H1 (cell line): ENCODE results near the gene SPOCK3. TPM values are rescaled to one million over a fixed set of nuclear protein-coding genes. Genes with fewer than 3 reads are reported as not detected.

Experiments
- BACH1 ChIP-seq: IDR thresholded peaks from 2 replicates; pipeline ENCODE4 v1.6.1; 2012; ENCODE audit warnings: low read length, improper control_type of control experiment
- TCF12 ChIP-seq: IDR thresholded peaks from 2 replicates; pipeline ENCODE4 v1.6.1; 2011; ENCODE audit warnings: low read depth, mild to moderate bottlenecking, low read length
- polyA plus RNA-seq, 7 experiments: library from polyadenylated mRNA; depleted of rRNA in 3 of 7; stranded (reverse) in 5 of 7; unstranded in 2 of 7; fragments of >200 nt in 5 of 7; fragments of 200-250 nt in 2 of 7; gene quantifications; 1 replicate in 5 of 7; 2 replicates in 1 of 7; 4 replicates in 1 of 7; pipeline versions ENCODE4 v1.2.1 to v1.2.3, GENCODE V29; 2011 to 2013; ENCODE audit warnings: missing spikeins in 2 of 7, mixed read lengths in 2 of 7
- total RNA-seq: library from RNA; stranded (reverse); fragmentation: NEBNext Ultra II Directional; extraction: Animal tissue kit (Norgen Biotek cat#: 25700); gene quantifications from 2 replicates; pipeline ENCODE4 v1.2.1, GENCODE V29; 2021
- TF ChIP-seq, protein P1 (sequence below): fragments of 300-600 bp; sonication (generic); IDR thresholded peaks from 2 replicates; pipeline ENCODE4 v1.7.1; 2012; ENCODE audit warnings: low read length, moderate library complexity, mild to moderate bottlenecking, inconsistent platforms; ENCODE audit not compliant: insufficient replicate concordance

SPOCK3 gene
- total and polyA plus RNA-seq, 2 of the 8 experiments (the other 6 are each of a cell fraction or from before 2014, with no cell fraction given) = 0.14 to 0.60 TPM

DNA sequence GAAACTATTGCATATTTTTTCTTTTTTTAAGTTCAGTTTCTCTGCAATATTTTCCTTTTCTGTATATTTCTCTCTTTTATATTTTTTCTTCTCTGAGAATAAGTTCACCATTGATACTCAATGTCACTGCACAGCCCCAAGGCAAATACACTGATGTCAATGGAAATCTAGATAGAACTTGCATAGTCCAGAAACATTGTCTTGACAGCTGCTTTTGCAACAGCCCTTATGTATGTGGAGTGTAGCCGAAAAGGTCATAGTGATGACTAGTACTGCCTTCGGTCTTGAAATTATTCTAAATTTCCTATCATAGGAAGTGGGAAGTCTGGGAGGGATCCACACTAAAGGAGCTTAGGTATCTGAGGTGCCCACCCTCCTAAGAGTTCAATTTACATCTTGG is 150.0 kb downstream of the SPOCK3 start (continued):
- TF ChIP-seq, protein P1, sequence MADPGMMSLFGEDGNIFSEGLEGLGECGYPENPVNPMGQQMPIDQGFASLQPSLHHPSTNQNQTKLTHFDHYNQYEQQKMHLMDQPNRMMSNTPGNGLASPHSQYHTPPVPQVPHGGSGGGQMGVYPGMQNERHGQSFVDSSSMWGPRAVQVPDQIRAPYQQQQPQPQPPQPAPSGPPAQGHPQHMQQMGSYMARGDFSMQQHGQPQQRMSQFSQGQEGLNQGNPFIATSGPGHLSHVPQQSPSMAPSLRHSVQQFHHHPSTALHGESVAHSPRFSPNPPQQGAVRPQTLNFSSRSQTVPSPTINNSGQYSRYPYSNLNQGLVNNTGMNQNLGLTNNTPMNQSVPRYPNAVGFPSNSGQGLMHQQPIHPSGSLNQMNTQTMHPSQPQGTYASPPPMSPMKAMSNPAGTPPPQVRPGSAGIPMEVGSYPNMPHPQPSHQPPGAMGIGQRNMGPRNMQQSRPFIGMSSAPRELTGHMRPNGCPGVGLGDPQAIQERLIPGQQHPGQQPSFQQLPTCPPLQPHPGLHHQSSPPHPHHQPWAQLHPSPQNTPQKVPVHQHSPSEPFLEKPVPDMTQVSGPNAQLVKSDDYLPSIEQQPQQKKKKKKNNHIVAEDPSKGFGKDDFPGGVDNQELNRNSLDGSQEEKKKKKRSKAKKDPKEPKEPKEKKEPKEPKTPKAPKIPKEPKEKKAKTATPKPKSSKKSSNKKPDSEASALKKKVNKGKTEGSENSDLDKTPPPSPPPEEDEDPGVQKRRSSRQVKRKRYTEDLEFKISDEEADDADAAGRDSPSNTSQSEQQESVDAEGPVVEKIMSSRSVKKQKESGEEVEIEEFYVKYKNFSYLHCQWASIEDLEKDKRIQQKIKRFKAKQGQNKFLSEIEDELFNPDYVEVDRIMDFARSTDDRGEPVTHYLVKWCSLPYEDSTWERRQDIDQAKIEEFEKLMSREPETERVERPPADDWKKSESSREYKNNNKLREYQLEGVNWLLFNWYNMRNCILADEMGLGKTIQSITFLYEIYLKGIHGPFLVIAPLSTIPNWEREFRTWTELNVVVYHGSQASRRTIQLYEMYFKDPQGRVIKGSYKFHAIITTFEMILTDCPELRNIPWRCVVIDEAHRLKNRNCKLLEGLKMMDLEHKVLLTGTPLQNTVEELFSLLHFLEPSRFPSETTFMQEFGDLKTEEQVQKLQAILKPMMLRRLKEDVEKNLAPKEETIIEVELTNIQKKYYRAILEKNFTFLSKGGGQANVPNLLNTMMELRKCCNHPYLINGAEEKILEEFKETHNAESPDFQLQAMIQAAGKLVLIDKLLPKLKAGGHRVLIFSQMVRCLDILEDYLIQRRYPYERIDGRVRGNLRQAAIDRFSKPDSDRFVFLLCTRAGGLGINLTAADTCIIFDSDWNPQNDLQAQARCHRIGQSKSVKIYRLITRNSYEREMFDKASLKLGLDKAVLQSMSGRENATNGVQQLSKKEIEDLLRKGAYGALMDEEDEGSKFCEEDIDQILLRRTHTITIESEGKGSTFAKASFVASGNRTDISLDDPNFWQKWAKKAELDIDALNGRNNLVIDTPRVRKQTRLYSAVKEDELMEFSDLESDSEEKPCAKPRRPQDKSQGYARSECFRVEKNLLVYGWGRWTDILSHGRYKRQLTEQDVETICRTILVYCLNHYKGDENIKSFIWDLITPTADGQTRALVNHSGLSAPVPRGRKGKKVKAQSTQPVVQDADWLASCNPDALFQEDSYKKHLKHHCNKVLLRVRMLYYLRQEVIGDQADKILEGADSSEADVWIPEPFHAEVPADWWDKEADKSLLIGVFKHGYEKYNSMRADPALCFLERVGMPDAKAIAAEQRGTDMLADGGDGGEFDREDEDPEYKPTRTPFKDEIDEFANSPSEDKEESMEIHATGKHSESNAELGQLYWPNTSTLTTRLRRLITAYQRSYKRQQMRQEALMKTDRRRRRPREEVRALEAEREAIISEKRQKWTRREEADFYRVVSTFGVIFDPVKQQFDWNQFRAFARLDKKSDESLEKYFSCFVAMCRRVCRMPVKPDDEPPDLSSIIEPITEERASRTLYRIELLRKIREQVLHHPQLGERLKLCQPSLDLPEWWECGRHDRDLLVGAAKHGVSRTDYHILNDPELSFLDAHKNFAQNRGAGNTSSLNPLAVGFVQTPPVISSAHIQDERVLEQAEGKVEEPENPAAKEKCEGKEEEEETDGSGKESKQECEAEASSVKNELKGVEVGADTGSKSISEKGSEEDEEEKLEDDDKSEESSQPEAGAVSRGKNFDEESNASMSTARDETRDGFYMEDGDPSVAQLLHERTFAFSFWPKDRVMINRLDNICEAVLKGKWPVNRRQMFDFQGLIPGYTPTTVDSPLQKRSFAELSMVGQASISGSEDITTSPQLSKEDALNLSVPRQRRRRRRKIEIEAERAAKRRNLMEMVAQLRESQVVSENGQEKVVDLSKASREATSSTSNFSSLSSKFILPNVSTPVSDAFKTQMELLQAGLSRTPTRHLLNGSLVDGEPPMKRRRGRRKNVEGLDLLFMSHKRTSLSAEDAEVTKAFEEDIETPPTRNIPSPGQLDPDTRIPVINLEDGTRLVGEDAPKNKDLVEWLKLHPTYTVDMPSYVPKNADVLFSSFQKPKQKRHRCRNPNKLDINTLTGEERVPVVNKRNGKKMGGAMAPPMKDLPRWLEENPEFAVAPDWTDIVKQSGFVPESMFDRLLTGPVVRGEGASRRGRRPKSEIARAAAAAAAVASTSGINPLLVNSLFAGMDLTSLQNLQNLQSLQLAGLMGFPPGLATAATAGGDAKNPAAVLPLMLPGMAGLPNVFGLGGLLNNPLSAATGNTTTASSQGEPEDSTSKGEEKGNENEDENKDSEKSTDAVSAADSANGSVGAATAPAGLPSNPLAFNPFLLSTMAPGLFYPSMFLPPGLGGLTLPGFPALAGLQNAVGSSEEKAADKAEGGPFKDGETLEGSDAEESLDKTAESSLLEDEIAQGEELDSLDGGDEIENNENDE = no peak
- TF ChIP-seq TCF12 (no peak), BACH1 (no peak)
